Kidney tubule cell (primary cell): ENCODE measurements around the gene SLAMF6.
"Not testable (repeated sequence)": the region's sequence is repeated elsewhere in the genome, so short reads cannot be mapped to it uniquely, and the experiment has no call there.

ENCODE experiments used
- DNase-seq: peaks from one replicate; pipeline ENCODE4 v3.0.0-alpha.2; 2018; ENCODE audit warnings: low spot score

SLAMF6 gene

DNA sequence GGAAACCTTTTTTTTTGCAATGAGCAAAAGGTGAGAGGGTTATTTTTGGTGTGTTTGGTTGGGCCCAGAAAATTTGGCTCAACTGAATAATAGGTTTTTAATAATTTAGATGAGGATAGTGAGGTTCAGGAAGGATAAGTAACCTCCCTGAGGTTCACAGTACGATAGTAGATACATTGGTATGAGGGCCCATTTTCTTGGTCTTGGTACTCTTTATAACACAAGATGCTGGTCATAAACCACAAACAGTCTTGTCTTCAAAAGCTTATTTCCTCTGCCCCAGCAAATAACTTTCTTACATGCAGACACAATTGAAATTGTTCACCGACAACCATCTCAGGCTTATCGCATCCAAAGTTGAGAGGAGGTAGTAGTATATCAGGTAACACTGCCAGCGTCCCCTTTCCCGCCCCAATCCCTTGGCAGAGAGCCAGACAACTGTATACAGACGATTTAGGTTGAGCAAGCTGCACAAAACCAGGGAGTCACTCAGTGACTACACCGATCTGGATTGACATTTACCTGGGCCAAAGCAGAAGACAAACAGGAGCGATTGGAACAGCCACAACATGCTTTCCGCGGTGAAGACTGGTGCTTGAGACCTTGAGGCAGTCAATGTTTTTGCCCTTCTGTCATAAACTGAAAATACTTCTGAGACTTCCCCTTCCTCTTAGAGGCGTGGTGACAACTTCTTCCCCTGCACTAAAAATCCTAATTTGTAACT lies at the start of gene SLAMF6:
TSS of gene SLAMF6 (minus strand) at position 634 of the 724 bp plus-strand sequence. CDS start at position 571, 63 bp downstream.
- DNase-seq, result no peak

DNA sequence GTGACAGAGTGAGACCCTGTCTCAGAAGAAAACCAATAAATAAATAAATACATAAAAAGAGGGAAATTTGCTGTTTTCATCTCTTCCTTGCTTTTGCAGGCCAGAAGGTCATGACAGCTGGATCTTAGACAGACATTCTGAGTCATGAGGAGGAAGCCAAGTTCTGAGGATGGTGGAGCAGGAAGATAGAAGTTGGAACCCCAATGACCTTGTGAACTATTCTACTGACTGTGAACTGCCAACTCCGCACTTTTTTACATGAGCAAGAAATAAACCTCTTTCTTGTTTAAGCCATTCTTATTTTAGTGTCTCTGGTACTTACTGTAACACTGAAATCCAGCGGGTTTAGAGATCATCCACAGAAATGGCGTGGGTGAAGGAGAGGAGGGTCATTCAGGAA lies 47.8 kb upstream of the SLAMF6 start:
- no peak for DNase-seq

- DNase-seq, result no peak
Measured at GRCh38 chr1:160569806-160570205, 46.8 kb upstream of the SLAMF6 start.

GRCh38 chr1:160567858-160568682 lies 45.0 kb upstream of the SLAMF6 start:
- no peak for DNase-seq

GRCh38 chr1:160567341-160567740 lies 44.3 kb upstream of the SLAMF6 start:
- no peak for DNase-seq

DNA sequence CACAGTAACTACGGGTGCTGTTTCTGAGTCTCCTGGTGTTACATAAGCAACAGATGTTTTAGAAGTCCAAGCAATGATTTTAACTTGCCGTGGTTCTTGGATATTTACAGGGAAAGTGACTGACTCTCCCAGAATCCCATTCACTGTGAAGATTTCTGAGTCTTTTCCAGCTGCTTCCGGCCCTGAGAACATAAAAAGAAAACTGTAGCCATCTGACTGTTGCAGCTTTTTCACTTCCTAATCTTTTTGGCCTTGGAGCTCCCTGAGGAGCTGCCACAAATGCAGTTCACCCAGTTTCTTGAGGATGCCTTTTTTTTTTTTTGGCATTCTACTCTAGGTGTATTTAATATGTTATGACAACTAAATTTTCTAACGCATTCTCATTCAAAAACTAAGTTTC lies 42.5 kb upstream of the SLAMF6 start:
- no peak for DNase-seq

GRCh38 chr1:160563230-160563629 lies 40.2 kb upstream of the SLAMF6 start:
- not testable (repeated sequence) for DNase-seq

GRCh38 chr1:160562745-160563144 lies 39.7 kb upstream of the SLAMF6 start:
- DNase-seq, result not testable (repeated sequence)

GRCh38 chr1:160560806-160561205 lies 37.8 kb upstream of the SLAMF6 start:
- DNase-seq, result no peak

GRCh38 chr1:160560045-160560705 lies 37.1 kb upstream of the SLAMF6 start:
- no peak for DNase-seq

DNA sequence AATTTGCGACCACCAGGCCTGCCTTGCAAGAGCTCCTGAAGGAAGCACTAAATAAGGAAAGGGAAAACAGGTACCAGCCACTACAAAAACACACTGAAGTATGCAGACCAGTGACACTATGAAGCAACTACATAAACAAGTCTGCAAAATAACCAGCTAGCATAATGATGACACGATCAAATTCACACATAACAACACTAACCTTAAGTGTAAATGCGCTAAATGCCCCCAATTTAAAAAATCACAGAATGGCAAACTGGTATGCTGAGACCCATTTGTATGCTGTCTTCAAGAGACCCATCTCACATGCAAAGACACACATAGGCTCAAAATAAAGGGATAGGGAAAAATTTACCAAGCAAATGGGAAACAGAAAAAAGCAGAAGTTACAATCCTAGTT lies 36.4 kb upstream of the SLAMF6 start:
- not testable (repeated sequence) for DNase-seq

DNA sequence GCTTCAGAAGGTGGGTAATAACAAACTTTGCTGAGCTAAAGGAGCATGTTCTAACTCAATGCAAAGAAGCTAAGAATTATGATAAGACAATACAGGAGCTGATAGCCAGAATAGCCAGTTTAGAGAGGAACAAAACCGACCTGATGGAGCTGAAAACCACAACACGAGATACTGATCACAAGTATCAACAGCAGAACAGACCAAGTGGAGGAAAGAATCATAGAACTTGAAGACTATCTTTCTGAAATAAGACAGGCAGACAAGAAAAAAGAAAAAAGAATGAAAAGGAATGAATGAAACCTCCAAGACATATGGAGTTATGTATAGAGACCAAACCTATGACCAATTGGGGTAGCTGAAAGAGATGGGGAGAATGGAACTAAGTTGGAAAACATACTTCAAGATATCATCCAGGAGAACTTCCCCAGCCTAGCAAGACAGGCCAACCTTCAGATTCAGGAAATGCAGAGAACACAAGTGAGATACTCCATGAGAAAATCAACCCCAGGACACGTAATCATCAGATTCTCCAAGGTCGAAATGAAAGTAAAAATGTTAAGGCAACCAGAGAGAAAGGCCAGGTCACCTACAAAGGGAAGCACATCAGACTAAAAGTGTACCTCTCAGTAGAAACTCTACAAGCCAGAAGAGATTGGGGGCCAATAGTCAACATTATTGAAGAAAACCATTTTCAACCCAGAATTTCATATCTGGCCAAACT lies 35.8 kb upstream of the SLAMF6 start:
- DNase-seq, result no peak

DNA sequence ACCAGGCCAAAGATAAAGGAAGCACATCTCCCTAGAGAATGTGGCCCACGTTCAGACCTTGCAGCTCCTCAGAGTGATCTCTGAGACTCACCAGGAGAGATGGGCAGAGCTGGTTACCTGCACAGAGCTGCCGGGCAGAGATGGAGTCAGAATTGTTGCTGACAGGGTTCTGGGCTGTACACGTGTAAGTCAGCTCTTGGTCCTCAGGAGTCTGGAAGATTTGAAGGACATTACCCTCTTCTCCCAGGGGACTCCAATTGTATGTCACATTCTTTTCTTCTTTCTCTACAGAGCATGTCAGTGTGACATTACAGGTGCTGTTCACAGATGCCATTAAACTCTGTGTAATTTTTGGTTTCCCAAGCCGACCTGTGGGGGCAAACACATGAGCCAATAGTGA lies 30.7 kb upstream of the SLAMF6 start:
- no peak for DNase-seq

DNA sequence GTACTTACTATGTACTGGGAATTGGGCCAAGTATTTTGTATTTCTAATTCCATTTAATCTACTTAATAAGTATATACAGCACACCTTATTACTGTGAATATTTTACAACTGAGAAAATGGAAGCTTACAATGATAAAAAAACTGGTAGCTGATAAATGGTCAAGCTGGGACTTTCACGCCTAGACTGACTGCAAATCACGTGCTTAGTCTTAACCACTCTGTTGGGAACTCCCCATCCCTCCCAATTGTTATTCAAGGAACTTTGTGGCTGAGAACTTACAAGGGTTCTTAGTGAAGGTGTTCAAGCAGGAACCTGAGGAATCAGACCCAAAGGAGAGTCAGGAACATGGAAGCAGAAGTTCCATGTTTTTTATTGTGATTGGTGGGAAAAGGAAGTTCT lies 29.4 kb upstream of the SLAMF6 start:
- DNase-seq, result no peak

GRCh38 chr1:160550572-160551034 lies 27.5 kb upstream of the SLAMF6 start:
- DNase-seq, result no peak

DNA sequence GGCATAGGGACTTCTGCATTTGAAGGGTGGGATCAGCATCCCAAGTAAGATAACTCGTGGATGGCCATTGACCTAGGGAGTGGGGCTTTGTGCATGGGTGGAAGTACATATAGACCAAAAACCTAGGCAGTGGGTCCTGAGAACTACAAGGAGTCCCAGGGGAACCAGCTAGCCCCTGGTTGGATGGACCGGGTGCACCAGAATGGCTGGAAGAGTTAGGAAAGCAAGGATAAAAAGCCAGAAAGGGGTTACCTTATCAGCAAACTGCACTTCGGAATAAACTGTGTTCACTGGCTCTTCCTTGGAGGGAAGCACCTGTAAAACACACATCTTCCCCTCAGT lies 26.6 kb upstream of the SLAMF6 start:
- DNase-seq, result no peak

DNA sequence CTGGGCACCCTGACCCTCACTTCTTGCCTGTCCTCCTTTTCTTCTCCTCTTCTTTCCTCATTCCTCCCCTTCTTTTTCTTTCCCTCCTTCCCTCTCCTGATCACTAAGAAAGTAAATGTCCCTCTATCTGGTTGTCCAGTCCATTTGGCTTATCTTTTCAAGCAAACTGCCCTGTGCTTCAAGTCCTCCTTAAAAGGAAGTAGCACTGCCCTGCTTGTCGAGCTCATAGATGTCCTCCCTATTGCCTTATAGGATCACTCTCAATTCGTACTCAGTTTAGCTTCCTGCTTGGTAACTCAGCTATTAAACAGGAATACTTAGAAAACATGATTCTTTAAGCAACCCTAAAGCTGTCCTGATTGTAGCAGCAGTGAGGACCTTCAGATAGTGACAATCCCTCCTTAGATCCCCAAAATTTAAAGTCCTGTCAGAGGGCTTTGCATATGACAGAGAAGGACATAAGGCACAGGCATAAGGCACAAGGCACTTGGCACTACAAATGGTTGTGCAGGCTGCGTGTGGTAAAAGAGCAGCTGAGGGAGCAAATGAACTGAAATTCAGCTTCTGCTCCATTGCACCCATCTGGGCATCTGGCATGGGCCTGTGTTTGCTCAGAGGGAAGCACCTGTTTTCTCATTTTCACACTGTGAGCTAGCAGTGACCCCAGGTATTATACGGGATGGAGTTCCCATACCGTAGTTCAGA lies 26.1 kb upstream of the SLAMF6 start:
- no peak for DNase-seq

DNA sequence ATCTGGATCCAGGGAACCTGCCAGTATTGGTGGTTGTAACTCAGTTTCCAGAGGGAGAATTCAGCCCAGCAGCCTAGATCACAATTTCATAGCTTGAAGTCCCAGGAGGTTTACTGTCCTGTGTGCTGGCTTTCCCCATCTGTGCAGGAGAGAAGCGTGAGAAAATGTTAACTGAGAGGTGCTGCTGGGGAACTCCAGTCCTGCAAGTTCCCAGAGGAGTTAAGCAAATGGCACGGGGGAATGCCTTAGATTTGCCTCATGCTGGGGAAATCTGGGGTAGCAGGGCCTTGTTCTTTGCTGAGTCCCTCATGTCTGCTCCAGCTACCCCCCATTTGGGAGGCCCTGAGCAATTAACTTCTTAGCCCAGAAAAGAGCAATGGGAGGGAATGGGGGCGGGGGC lies 25.1 kb upstream of the SLAMF6 start:
- no peak for DNase-seq

DNA sequence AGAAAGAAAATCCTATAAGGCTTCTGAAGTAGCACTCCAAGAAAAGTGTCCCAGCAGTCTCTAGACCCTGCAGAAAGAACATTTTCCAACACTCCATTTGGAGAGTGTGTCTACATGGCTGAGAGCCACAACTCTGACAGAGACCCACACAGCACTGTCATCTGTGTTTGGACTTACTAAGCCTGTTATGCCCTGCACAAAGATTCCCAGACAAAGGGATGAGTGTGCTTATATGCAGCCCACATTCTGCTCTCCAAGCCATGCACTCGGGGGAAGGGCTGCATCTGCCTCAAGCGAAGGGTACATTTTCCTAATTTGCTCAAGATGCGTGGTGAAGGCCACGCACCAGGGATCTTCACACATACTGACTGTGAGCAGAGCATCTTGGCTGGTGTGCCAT lies 24.4 kb upstream of the SLAMF6 start:
- DNase-seq, result no peak

DNA sequence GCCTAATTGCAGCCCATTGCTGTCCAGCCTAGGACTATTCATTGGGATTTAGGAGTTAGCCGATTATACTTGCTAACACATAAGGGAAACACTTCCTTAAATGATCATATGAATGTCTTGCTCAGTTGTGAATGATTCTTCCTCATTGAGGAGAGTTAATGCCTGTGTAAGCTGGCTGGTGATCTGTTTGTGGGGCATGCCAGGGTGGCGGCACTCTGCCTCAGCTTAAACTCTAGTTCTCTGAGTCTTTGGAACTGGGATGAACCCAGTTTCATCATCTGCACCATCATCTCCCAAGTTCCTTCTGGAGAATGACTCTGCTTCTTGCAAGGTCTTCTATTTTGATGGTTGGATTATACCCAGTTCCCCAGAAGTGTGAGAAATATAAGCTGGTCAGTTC lies 23.9 kb upstream of the SLAMF6 start:
- DNase-seq, result no peak

DNA sequence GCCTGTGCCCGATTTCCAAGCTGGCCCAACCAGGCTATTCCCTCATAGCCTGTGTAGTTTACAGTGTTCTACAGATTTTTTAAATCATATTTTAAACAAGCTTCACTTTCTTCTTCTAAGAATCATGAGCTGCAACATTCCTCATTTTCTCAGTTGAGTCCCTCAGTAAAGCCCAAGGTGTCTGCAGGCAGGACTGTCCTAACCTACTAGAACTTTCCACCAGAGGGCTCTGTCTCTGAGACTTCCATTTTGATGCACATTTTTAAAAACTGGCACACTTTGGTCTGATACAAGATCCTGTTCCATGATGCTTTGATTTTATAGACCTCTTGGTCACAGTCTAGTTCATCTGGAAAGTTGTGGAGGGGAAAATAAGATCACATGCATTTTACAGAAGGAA lies 21.6 kb upstream of the SLAMF6 start:
- peak; percentile 18 for DNase-seq
